Stromal cell of bone marrow (primary cell): ENCODE measurements around the gene C10orf90.

Experiments
- DNase-seq: peaks from one replicate; pipeline ENCODE4 v3.0.0-alpha.2; 2012; ENCODE audit warnings: low read depth

Gene C10orf90, protein sequence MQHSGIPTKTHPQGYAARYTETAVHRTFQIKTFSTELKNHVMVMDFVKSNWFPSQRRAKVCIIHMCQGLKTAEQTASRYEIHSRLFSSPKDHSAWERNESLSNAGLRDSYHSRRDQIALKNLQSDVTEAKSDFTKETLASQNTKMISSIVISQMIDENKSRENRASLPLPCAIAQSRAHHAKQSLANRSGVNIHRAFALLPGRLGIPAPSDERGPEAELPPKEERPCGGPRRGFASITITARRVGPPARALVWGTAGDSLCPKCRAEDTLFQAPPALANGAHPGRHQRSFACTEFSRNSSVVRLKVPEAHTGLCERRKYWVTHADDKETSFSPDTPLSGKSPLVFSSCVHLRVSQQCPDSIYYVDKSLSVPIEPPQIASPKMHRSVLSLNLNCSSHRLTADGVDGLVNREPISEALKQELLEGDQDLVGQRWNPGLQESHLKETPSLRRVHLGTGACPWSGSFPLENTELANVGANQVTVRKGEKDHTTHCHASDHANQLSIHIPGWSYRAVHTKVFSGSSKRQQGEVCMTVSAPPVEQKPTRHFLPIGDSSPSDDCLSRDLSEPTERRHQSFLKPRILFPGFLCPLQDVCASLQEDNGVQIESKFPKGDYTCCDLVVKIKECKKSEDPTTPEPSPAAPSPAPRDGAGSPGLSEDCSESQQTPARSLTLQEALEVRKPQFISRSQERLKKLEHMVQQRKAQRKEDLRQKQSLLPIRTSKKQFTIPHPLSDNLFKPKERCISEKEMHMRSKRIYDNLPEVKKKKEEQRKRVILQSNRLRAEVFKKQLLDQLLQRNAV

DNA sequence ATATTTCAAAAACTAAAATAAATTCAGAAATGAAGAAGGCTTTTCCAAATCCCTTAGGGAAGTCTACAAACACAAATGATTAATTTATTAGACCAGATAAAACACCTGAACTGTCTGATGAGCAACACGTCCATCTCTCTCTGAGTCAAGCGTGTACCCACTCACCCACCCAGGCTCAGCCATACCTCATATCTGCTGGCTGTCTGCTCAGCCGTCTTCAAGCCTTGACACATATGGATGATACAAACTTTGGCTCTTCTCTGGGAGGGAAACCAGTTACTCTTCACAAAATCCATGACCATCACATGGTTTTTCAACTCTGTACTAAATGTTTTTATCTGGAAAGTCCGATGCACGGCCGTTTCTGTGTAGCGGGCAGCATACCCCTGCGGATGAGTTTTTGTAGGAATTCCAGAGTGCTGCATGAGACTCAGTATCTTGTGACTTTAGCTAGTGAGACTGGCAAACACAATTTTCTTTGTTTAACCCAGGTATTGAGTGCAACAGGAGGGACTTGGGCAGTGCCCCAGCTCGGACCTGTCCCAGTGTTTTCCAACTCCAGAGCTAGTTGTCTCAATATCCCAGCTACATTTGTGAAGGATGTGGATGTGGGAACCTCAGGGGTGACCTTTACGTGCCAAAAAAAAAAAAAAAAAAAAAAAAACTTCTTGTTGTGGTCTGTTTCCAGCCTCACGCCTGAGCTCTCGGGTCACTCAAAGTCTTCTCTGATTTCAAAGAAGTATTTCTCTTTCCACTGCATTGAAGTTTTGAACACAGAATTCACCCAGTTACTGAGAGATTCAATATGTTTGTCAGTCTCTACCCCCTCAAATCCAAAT lies at the start of gene C10orf90:
Gene C10orf90 (minus strand): TSS at position 638 of the 839 bp plus-strand sequence. CDS start 213 bp downstream, at position 425.
- DNase-seq, result no peak

DNA sequence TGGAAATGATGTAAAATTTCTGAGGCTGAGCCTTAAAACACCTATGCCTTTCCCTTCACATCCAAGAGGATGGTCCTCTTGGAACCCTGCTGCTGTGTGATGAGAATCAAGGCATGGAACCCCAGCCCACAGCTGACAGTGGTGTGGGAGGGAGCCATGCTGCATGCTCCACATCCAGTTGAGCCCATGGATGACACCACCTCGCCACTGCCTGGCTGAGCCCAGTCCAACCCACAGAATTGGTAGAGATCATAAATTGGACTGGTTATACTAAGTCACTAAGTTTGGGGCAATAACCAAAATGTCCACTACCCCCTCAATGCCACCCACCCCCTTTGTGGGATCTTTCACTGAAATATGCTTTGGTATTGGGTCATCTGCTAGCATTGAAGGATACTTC lies 45.9 kb upstream of the C10orf90 start:
- no peak for DNase-seq

GRCh38 chr10:126713594-126713993 lies 43.1 kb upstream of the C10orf90 start:
- no peak for DNase-seq

- DNase-seq, result no peak
Measured at GRCh38 chr10:126712681-126713080, 42.2 kb upstream of the C10orf90 start.

DNA sequence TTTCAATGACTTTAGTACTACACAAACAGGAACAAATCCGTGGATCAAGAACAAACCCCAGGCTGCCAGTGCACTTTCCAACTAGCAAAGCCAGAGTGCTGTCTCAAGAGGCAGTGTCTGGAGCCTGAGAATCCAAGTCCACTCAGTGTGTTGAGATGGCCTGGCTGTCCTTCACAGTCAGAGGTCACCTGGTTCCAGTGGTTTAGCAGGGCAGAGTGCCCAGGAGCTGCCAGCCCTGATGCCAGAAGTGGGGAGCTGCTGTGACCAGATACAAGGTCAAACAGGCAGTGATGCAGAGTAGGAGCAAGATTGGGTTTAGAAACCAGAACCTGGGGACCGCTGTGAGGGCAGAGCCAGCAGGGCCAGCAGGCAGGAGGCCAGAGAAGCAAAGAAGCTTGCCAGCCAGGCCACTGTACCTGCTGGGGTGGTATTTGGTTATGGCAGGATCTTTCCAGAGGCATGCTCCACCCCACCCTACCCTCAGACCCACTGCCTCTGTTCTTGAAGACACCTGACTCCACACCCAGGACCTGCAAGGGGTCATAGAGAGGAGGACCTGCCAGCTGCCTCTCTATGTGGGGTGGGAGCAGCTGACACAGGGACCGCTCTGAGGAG lies 35.6 kb upstream of the C10orf90 start:
- no peak for DNase-seq

DNA sequence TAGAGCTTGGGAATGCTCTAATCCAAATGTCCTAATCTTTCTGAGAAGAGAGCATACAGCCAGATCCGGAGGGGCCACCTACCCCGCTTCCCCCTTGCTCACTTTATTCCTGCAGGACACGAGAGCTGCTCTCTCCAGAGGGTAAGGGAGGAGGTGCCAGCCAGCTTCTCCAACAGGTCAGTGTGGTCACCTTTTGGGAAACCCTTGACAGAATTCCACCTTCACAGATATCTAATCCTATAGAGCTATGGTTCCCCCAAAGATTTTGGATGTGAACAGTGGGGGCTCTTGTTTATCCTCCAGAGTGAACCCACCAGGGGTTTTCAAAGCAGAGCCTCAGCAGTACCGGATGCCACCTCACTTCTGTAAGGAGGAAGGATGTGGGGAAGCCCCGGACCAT lies 34.6 kb upstream of the C10orf90 start:
- no peak for DNase-seq

DNA sequence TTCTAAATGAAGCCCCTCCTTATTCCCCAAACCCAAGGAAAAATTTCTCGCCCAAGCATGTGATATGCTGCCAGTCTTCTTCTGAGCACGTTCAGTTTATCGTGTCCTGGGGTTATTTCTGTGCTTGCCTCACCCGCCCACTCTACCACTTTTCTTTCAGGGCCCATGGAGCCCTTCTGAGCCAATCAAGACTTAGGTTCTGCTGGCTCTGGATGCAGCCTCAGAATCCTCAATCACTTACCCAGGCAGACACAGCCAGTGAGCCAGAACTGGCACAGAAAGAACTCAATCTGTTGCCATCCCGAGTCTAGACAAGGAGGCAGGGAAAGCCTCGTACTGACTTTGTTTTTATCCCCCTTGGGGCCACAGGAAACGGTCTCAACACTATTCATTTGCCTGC lies 34.2 kb upstream of the C10orf90 start:
- no peak for DNase-seq

- DNase-seq, result peak; percentile 39
Measured at GRCh38 chr10:126702181-126702580, 31.7 kb upstream of the C10orf90 start.

GRCh38 chr10:126701526-126701925 lies 31.0 kb upstream of the C10orf90 start:
- DNase-seq, result no peak

GRCh38 chr10:126696684-126697083 lies 26.2 kb upstream of the C10orf90 start:
- DNase-seq, result no peak

DNA sequence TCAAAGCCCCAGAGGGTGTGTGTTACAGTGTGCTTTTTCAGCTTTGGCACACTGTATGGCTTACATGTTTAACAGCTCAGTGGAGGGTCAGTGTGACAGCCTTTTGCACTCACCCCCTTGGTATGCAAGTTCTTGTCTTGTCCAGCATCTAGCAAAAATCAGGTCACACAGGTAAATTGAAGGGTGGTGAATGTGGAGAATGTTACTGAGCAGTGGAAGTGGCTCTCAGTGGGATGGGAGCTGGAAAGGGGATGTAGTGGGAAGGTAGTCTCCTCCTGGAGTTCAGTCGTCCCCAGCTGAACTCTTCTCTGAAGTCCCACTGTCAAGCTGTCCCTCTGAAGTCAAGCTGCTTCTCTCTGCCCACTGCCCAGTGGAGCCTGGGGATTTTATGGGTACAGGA lies 21.0 kb upstream of the C10orf90 start:
- no peak for DNase-seq

DNA sequence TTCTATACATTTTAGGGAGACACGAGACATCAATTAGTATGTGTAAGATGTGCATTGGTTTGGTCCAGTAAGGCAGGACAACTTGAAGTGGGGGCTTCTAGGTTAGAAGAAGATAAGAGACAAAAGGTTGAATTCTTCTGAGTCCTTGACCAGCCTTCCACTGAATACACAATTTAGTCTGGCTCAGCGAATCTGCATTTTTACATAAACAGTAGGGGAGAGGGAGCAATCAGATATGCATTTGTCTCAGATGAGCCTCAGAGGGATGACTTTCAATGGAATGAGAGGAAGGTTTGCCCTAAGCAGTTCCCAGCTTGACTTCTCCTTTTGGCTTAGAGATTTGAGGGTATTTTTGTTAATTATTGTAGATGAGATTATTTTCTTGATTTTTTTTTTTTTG lies 20.0 kb upstream of the C10orf90 start:
- no peak for DNase-seq

DNA sequence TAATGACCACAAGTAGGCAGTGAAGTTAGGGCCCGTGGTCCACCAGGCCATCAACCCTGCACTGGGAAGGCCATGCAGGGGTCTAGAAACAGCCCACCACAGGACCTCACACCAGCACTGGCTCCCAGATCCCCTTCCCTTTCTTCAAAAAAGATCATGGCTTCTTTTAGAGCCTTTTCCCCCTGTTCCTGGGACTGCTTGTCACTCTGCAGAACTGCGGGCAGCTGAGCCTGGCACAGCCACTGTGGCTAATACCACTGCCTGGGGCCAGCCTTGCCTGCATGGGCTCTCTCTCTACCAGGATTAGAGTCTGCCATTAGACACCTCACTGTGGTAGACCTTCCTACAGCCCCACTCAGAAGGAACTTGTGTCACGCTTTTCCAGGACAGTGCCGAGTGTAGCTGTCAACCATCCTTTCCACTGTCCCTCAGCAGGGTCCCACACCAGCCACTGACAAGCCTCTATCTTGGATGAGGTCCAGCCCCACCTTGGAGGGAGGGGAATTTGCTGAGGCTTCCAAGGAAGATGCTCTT lies 19.0 kb upstream of the C10orf90 start:
- no peak for DNase-seq

- no peak for DNase-seq
Measured at GRCh38 chr10:126687121-126687606, 16.7 kb upstream of the C10orf90 start.

GRCh38 chr10:126686719-126687118 lies 16.2 kb upstream of the C10orf90 start:
- no peak for DNase-seq

DNA sequence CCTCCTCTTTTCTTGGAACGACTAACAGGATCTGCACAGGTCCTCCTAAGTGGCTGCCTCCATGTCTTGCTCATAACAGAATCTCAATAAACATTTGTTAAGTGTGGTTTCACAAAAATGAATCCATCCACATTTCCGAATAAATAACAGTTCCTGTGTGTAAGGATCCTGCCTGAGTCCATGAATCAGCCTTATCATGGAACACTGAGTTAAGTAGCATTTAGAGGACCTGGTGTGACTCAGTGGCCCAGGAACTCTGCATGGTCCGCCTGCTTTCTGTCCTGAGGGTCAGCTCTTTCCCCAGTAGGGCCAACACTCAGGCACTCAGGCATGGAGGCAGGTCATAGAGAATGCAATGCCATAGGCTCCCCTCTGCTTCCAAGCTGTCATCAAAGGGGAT lies 15.8 kb upstream of the C10orf90 start:
- no peak for DNase-seq

DNA sequence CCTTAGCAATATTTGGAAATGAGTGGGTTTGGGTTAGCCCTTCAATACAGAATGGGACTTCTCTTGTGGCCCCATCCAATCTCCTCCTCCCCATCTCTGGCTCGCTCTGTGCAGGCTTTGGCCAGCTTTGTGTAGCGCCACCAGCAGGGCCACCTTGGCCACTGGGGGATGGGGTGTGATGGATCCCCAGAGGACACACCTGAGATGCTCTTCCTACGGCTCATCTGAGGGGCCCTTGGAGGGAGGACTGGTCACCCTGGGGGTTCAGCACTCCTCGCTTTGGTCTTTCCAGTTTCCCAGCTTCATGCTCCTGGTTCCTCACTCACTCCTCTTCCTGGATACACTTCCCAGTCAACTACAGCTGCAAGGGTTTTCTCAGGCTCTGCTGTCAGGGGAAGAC lies 15.3 kb upstream of the C10orf90 start:
- DNase-seq, result no peak

DNA sequence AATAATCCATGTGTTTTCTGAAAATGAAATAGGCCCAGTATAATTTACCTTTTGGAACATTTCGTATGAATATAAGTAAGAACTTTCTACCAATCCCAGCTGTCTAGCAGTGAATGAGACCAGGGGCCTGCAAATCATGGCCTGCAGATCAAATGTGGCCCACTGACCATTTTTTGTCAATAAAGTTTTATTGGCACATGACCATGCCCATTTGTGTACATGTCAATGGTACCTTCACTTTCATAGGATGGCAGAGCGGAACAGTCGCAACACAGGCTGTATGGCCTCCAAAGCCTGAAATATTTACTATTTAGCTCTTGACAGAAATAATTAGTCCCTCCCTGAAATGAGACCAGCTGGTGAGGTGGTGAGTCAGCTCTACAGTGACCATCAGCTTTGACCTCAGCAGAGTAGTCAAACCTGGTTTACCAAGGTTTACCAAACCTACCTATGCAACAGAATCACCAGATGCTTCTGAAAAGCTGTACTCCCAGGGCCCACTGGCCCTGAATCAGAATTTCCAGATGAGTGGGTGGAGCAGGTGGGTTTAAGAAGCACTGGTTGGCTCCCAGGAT lies 13.8 kb upstream of the C10orf90 start:
- DNase-seq, result no peak

DNA sequence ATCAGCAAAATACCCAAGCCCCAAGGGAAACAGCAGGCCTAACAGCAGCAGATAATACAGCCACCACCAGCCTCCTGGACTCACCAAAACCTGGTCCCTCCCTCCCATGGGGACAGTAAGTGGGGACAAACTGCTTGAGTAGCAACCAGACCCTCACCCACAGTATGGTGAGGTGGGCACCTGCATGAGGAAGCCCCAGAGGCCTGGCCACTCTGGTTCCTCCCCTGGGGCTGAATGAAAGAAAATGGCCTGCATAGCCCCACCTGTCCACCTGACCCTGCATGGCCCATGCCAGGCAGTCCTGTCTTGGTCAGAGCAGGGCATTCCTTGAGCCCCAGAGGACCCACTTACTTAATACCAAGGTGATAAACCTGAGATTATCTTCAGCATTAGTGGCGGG lies 13.0 kb upstream of the C10orf90 start:
- no peak for DNase-seq

GRCh38 chr10:126675656-126676438 lies 5.4 kb upstream of the C10orf90 start:
- no peak for DNase-seq
